Stimulated activated CD8-positive, alpha-beta memory T cell treated with anti-CD3 and anti-CD28 coated beads, Interleukin-15, amount 100 ng/mL, for 24 hours (primary cell): ENCODE measurements around the gene IZUMO4.
"Not testable (repeated sequence)": the region's sequence is repeated elsewhere in the genome, so short reads cannot be mapped to it uniquely, and the experiment has no call there.

ENCODE experiments used
- DNase-seq: peaks from one replicate; pipeline ENCODE4 v3.0.0-alpha.2; 2020; ENCODE audit warnings: low read depth

Gene IZUMO4

DNA sequence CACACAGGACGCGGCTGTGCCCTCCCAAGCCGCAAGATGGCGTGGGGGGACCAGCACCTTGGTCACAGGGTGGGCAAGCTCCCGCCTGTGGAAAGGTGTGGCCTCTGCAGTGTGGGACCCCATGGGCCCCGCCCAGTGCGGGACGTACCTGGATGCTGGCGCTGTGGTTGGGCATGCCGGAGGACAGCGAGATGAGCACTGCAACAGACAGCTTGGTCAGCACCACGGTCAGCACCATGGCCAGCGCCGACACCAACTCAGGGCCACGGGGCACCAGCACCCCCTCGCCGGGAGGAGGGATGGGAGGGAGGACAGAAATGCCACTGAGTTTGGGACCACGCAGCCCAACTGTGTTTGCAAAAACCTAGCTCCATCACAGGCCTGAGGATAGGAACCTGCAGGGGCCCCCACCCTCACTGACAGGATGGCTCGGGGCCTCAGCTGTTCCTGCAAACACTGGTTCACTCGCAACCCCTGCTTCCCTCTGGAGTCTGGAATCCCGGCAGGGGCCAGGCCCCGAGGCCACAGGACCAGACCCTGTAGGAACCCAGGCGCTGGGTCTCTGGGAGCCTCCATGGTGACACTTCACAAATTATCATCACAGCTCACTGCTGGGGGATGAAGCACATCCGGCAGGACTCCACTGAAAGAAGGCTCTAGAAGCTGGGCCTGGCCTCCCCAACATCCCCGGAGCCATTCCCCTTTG, 27.1 kb downstream of the IZUMO4 start:
- no peak for DNase-seq

DNA sequence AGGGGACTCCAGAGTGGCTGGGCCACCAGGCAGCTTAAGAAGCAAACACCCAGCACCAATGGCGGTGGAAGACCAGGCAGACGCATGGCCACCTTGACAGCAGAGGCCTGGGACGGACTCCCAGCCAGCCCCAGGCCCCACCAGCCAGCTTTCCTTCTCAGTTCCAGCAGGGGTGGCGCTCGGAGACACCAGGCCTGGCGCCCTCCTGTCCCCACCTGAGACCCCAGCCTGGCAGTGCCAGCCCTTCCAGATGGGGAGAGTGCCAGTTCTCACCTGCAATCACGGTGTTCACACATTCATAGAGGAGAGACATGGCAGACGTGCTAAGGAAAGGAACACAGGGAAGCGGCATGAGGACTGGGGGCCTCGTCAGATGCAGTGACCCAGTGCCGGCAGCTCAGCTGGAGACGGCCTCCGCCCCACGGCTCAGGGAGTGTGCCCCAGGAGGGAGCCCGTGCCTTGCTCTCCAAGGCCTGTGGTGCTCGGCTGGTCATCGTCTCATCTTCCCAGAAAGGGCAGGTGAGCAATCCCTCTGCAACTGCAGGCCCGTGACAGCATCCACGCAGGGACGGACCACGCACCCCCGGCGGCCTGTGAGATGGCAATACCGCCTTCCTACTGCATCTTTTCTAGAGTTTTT, 30.3 kb downstream of the IZUMO4 start:
- DNase-seq: no peak

DNA sequence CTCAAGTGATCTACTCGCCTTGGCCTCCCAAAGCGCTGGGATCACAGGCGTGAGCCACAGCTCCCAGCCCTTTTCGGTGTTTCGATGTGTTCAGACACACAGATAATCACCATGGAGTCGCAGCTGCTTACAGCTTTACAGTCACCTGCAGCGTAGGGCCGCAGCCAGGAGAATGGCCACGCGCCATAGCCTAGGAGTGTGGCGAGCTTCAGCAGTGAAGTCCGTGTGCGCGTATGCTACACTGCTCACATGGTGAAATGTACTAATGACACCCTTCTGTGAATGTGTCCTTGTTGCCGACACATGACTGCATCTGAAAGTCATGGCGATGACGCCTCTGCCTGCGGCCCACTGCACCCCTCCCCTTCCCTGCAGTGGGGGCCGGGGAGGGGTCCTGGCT, 31.0 kb downstream of the IZUMO4 start:
- no peak for DNase-seq

DNA sequence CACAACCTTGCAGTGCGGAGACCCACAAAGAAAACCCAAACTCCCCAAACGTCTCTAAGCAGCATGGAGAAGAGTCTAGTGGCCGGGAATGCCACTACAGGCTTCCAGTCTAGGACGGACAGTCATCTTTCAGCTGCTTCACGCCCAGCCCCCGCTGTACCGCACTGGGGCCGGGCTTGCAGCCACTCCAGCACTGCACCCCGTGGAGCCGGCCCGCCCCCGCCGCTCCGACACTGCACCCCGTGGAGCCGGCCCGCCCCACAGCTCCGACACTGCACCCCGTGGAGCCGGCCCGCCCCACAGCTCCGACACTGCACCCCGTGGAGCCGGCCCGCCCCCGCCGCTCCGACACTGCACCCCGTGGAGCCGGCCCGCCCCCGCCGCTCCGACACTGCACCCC, 31.5 kb downstream of the IZUMO4 start:
- not testable (repeated sequence) for DNase-seq

DNA sequence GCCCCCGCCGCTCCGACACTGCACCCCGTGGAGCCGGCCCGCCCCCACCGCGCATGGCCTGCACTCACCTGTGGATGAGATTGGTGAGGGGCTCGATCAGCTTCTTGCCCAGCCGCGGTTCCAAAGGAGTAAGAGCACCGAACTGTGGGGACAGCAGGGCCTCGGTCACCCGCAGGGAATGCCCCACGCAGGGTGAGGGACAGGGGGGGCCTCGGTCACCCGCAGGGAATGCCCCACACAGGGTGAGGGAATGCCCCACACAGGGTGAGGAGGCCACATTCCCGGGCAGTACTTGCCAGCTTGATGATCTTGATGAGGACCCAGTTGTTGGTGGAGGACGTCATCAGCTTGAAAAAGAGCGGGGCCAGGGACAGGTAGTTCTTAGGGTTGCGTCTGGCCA, 32.3 kb downstream of the IZUMO4 start:
- no peak for DNase-seq

DNA sequence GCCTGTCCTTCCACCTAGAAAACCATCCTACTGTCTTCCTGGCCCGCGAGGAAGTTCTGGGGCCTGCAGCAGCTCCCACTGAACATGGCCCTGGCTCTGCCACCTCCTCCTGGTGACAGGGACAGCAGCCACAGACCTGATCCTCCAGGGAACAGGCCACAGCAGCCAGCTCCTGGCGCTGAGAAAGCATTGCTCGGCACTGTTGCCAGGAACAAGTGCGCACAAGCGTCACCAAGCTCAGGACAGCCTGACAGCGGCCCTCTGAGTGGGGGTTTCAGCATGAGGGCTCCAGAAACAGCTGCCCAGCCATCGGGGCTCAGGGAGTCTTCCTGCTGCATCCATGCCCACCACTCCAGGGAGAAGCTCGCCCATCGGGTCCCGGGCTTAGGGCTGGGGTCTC, 32.8 kb downstream of the IZUMO4 start:
- DNase-seq: no peak

DNA sequence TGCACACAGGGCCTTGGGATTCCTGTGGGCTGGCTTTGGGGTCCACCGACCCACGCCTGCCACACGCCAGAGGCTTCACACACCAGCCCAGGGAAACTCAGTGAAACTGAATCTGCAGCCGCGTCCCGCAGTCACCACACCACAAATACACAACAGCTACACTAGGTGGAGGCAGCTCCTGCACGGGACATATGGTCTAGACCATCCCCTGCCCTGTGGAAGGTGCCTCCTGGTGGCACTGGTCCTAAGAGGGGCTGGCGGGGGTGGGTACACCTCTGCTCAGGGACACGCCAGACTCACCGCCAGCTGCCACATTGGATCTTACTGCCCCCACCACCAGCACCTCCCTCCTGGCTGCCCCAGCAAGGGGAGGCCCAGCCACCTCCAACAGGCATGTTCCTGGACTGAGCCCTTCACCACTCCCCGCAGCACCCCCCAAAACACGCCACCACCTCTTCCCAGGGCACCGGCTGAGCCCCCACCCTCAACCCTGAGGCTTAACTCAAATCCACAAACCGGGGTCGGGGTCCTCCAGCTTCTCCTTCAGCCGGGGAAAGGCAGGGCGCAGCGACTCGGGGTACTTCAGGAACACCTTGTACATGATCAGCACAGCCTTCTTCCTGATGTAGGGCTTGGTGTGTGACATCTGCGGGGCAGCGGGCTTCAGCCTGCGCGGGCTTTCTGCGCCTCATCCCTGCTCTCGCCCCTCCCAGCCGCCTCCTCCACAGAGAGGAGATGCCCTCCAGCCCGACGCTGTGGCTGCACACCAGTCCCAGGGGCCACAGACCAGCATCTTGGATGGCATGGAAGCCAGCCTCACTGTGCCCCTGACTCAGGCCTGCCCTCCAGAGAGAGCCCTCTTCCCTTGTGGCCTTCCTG, 33.4 kb downstream of the IZUMO4 start:
- DNase-seq: no peak

DNA sequence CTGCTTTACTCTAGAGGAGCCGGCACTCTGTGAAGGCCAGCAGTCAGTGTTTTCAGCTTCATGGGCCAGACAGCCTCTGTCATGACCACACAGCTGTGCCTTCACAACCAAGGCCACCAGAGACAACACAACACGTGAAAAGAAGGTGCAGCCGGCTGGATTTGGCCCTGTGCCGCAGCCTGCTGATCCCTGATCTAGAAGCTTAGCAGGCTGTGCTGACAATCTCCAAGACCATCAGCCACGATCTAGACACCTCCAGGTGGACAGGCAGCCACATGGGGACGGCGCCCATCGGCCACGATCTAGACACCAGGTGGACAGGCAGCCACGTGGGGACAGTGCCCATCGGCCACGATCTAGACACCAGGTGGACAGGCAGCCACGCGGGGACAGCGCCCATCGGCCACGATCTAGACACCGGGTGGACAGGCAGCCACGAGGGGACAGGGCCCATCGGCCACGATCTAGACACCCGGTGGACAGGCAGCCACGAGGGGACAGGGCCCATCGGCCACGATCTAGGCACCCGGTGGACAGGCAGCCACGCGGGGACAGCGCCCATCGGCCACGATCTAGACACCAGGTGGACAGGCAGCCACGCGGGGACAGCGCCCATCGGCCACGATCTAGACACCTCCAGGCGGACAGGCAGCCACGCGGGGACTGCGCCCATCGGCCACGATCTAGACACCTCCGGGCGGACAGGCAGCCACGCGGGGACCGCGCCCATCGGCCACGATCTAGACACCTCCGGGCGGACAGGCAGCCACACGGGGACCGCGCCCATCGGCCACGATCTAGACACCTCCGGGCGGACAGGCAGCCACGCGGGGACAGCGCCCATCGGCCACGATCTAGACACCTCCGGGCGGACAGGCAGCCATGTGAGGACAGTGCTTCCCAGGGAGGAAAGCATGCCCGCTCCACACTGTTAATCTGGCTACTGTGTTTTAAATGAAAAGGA, 34.6 kb downstream of the IZUMO4 start:
- DNase-seq: not testable (repeated sequence)

DNA sequence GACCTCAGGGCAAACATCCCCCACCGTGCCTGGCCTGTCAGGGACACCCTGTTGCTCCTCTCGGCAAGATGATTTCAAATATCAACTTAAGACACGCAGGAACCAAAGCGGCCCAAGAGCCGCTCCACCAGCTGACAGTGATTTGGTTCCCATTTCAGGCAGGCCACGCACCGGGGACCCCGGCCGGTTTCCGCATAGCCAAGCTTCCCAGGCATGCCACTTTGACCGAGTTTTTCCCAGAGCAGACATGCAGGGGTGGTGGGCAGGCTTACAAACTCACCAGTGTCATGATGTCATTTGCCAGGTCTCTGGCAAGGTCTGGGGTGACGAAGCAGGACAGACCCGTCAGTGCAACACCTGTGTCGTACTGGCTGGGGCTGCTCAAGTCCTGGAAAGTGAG, 35.5 kb downstream of the IZUMO4 start:
- no peak for DNase-seq

DNA sequence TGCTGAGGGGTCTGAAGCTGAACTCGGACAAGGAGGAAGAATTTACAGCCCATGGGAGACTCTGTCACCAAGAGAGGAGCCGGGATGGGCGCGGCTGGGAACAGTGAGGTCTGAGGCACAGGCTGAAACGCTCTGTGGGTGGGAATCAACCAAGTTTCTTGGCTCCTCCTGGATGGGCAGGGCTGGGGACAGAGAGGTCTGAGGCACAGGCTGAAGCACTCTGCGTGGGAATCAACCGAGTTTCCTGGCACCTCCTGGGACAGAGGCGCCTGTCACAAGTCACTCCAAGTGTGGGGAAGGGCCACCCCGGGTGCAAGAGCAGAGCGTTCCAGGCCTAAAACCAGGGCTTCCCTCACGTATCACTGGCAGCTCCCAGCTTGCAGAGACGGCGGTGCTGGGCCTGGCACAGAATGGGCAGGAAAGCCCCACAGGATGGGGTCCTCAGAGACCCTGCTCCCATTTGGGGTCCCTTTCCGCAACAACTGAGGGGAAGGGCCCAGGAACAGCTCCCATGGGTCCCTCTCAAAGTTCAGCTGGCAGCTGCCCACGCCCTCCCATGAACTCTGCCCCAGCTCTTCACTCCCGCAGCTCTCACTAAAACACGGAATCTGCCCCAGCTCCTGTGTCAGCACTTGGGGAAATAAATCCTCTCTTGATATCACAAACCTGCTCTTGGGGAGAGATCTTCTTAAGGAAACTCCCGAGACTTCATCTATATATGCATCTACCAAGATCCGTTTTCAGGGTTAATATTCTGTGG, 36.2 kb downstream of the IZUMO4 start:
- no peak for DNase-seq

DNA sequence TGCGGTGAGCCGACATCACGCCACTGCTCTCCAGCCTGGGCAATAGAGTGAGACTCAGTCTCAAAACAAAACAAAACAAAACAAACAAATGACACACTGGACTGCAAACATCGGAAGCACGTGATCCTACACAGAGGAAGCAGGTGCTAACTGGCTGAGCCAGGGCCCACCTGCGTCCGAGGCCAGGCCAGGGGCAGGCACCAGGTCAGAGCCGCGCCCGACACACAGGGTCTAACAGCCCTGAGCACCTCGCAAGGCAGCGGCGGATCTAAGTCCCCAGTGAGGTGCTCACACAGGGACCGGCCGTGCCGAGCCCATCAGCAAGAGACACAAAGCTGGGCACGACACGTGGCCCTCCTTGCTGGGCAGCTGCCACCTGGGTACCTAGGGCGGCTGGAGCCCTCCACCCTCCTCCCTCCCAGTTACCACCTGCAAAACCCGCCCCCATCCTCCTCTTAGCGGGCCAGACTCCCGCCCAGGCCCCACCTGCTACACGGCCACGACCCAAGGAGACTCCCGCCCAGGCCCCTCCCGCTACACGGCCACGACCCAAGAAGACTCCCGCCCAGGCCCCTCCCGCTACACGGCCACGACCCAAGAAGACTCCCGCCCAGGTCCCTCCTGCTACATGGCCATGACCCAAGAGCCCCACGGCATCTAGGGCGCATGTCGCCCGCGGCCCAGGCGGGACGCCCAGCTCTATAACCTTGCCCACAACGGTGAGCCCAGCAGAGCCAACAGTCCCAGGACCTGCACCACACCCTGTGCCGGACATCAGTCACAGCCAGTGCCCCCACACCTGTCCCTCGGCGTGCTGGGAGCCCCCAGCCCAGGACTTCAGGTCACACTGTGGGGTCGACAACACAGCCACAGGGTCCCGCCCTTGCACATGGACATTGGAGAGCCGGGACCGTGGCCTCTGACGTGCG, 39.0 kb downstream of the IZUMO4 start:
- DNase-seq: no peak

DNA sequence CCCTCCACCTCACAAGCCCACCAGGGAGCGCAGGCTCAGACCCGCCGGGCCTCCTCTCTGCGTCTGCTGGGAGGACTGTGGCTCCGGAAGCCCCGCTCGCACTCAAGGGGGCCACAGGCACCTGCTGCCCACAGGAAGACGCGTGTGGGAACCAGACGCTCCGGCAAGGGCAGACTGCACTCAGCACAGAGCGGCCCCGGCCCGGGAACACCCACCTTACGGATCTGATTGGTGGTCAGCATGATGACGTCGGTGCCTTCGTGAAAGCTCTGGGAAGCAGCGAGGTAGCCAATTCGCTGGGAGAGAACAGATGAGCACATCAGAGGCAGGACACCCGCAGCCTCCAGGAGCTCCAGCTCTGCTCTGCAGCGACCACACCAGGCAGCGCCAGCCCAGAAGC, 40.1 kb downstream of the IZUMO4 start:
- DNase-seq: no peak

DNA sequence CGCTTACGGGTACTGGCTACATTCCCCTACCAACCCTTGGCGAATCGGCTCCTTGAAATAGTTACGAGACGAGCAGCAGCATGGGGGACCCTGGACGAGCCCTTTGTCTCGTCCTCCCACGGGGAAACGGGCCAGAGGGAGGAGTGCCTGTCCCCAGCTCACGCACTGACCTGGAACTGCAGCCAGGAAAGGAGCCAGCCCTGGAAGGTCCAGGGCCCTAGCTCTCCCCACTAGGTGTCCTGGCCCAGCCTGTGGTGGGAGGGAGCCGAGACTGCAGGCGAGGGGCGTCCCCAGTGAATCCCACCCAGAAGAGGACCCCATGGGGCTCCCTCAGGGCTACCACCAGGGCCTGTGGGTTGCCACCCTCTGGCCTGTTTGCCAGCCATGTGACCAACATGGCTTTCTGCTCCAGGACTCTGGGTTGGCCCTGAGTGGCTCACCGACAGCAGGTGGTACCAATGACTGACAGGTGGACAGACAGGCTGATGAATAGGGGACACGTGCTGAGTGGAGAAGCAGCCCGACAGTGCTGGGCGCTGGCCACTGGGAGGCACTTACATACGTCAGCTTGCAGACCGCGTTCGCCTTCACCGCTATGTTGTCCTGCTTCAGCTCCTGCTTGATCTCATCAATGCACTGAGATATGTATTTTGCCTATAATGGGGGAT, 41.5 kb downstream of the IZUMO4 start:
- no peak for DNase-seq

DNA sequence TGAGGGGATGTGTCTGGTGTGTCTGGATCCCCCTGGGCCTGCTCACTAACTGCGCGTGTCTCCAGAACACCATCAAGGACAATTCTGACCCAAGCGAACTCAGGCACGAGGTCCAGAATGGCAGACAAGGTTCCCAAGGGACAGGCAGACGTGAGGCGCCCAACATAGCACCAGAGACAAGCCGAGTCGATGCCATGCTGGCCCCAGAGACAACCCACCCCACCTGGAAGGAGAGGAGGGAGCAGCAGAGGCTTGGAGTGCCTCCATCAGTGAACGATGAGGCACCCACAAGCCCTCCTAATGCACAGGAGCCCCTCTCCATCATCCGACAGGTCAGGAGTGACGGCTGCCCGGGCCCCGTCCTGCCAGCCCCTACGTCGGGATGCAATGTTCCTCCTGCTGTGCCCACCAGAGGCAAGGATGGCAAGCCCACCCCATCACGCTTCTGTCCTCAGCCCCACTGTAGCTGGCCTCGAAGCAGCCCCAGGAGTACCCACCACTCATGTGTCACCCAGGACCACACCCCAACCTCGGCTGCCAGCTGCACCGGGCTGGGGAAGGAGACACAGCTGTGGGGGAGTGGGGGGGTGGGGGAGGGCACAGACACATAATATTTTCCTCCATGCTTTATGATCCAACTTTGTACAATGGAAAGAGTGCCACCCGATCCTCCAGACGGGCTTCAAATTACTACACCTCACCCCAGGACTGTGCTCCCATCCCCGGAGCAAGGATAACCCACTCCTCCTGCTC, 42.8 kb downstream of the IZUMO4 start:
- DNase-seq: no peak

DNA sequence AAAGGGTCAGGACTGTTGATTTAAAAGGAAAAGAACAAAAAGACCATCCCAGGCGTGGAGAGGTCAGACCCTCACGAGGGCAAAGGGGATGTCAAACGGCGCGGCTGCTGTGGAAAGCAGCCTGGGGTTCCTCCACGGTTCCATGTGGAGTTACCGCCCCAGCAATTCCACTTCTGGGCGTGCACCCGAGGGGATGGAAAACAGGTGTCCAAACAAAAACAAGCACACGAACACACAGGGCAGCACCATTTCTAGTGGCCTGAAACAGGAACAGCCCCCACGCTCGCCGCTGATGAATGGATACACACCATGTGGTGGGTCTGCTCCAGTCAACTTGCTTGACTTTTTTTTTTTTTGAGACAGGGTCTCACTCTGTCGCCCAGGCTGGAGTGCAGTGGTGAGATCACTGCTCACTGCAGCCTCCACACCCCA, 43.4 kb downstream of the IZUMO4 start:
- no peak for DNase-seq

DNA sequence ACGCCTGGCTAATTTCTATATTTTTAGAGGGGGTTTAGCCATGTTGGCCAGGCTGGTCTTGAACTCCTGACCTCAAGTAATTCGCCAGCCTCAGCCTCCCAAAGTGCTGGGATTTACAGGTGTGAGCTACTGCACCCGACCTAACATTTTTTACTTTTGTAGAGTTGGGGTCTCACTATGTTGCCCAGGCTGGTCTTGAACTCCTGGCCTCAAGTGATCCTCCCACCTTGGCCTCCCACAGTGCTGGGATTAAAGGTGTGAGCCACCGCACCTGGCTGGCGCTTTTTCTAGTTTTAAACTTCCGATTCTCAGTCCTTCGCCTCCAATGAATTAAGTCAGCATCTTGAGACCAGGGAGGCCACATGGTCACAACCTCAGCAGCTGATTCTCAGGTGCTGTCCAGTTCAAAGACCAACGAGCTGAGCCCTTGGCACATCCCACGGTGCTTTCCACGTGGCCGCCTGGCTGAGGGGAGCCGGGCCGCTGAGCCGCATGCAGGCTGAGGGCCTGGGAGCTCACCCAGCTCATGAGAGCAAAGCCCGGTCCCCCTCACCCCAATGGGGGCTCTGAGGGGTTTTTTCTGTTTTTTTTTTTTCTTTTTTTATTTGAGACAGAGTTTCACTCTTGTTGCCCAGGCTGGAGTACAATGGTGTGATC, 45.6 kb downstream of the IZUMO4 start:
- no peak for DNase-seq

DNA sequence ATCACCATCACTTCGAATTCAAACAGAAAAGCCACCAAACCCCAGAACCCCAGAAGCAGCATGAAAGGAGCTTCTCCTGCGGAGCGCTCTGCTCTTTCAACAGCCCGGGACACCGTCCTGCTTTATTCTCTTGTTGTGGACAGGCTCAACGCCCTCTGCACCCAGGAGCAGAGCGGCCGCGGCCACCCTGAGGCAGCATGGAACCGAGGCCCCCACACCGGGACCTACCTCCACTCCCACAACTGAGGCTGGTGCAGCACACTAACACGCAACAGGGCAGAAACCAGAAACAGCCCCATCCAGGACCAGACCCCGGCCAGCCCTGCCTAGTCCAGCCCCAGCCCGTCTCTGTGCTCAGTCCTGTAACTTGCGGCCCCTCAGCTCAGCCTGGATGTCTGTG, 47.5 kb downstream of the IZUMO4 start:
- no peak for DNase-seq

DNA sequence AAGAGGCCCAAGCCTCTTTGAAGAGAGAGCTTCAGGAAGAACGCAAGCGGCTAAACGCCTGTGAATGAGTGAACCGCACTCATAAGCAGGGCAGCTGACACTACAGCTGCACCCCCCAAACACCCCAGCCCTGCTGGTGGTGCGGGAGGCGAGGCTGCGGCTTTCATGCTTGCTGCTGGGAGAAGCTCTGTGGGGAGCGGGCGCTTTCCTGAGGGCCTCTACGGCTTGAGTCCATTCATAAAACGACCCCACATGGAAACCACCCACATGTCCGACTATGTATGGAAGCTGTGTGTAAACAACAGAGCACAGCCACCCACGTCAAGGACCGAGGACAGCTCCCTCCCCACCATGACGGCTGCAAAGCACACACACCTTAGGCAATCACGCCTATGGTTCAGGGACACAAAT, 49.1 kb downstream of the IZUMO4 start:
- DNase-seq: no peak
